GM20431 (cell line): ENCODE measurements around the gene ARMC10.
"Not testable (repeated sequence)": the region's sequence is repeated elsewhere in the genome, so short reads cannot be mapped to it uniquely, and the experiment has no call there.

Experiments
- in situ Hi-C: fragments of 300-500 bp; cut with MseI, MboI; formaldehyde crosslinking; loops from one replicate; pipeline ENCODE4 v1.15.0; 2020; ENCODE audit warnings: low sequenced_read_pairs; ENCODE audit not compliant: unreplicated experiment

The ARMC10 gene

GRCh38 chr7:103119791-103120291 lies 44.9 kb downstream of the ARMC10 start:
- in situ Hi-C loops, result no loop called here

- in situ Hi-C loops, result no loop called here
Measured at GRCh38 chr7:103120362-103120761, 45.4 kb downstream of the ARMC10 start.

GRCh38 chr7:103121641-103122040 lies 46.7 kb downstream of the ARMC10 start:
- in situ Hi-C loops, result no loop called here

GRCh38 chr7:103123529-103123928 lies 48.6 kb downstream of the ARMC10 start:
- in situ Hi-C loops, result no loop called here

- in situ Hi-C loops, result no loop called here
Measured at GRCh38 chr7:103124429-103124979, 49.6 kb downstream of the ARMC10 start.

- in situ Hi-C loops, result no loop called here
Measured at GRCh38 chr7:103127006-103127405, 52.1 kb downstream of the ARMC10 start.

- in situ Hi-C loops, result no loop called here
Measured at GRCh38 chr7:103129702-103130549, 55.0 kb downstream of the ARMC10 start.

GRCh38 chr7:103130901-103131624 lies 56.1 kb downstream of the ARMC10 start:
- in situ Hi-C loops, result no loop called here

GRCh38 chr7:103132995-103133688 lies 58.2 kb downstream of the ARMC10 start:
- in situ Hi-C loops, result no loop called here

GRCh38 chr7:103134836-103135554 lies 60.1 kb downstream of the ARMC10 start:
- in situ Hi-C loops, result no loop called here

GRCh38 chr7:103140061-103140460 lies 65.1 kb downstream of the ARMC10 start:
- in situ Hi-C loops, result no loop called here

- in situ Hi-C loops, result no loop called here
Measured at GRCh38 chr7:103140685-103141084, 65.7 kb downstream of the ARMC10 start.

- in situ Hi-C loops, result no loop called here
Measured at GRCh38 chr7:103141753-103142404, 66.9 kb downstream of the ARMC10 start.

- in situ Hi-C loops, result no loop called here
Measured at GRCh38 chr7:103142494-103142893, 67.6 kb downstream of the ARMC10 start.

GRCh38 chr7:103143868-103144267 lies 68.9 kb downstream of the ARMC10 start:
- in situ Hi-C loops, result no loop called here

- in situ Hi-C loops, result not testable (repeated sequence)
Measured at GRCh38 chr7:103144754-103145153, 69.8 kb downstream of the ARMC10 start.

GRCh38 chr7:103148131-103148993 lies 73.4 kb downstream of the ARMC10 start:
- in situ Hi-C loops, result no loop called here
